MCF 10A (cell line): Measurements from ENCODE around the gene SHC2. TPM values are rescaled to one million over a fixed set of nuclear protein-coding genes. Genes with fewer than 3 reads are reported as not detected.

Experiments
- BruUV-seq: library from RNA; stranded (reverse); fragments of 400-500 nt; replicated peaks from 2 replicates; lab custom pipeline; 2021; lab: Mats Ljungman, UMichigan
- CTCF ChIA-PET: fragments of 300-600 bp; sonication (Branson Sonifier 250); formaldehyde crosslinking; extraction: SDS; loops from one replicate; lab custom pipeline; 2021; ENCODE audit warnings: antibody characterized with exemption, inconsistent platforms; lab: Yijun Ruan, JAX
- POLR2A ChIA-PET: fragments of 300-600, 350-650 bp; sonication (Branson Sonifier 250); formaldehyde crosslinking; extraction: SDS; loops from one replicate; lab custom pipeline; 2020; ENCODE audit warnings: antibody characterized with exemption, inconsistent platforms; lab: Yijun Ruan, JAX
- DNase-seq: peaks from one replicate; pipeline ENCODE4 v3.0.0-alpha.2; 2018; ENCODE audit not compliant: unreplicated experiment
- H3K27ac Mint-ChIP-seq: one replicate; pipeline ENCODE4 v1.8.0; 2022; ENCODE audit warnings: mild to moderate bottlenecking, low read depth, mixed read lengths; ENCODE audit not compliant: unreplicated experiment
- H3K27me3 Mint-ChIP-seq: one replicate; pipeline ENCODE4 v1.8.0; 2022; ENCODE audit warnings: mixed read lengths; ENCODE audit not compliant: insufficient read depth, unreplicated experiment
- H3K36me3 Mint-ChIP-seq: one replicate; pipeline ENCODE4 v1.8.0; 2022; ENCODE audit warnings: mild to moderate bottlenecking, moderate library complexity, mixed read lengths; ENCODE audit not compliant: insufficient read depth, unreplicated experiment
- H3K4me1 Mint-ChIP-seq: one replicate; pipeline ENCODE4 v1.8.0; 2022; ENCODE audit warnings: mixed read lengths; ENCODE audit not compliant: insufficient read depth, unreplicated experiment
- H3K4me3 Mint-ChIP-seq: one replicate; pipeline ENCODE4 v1.8.0; 2022; ENCODE audit warnings: mild to moderate bottlenecking, moderate library complexity, mixed read lengths; ENCODE audit not compliant: unreplicated experiment
- H3K9me3 Mint-ChIP-seq: one replicate; pipeline ENCODE4 v1.8.0; 2022; ENCODE audit warnings: mixed read lengths; ENCODE audit not compliant: unreplicated experiment
- intact Hi-C: fragments of 100-400 bp; cut with micrococcal nuclease; formaldehyde crosslinking; loops from 2 replicates; pipeline ENCODE4 v1.14.1; 2022
- total RNA-seq: library from RNA; stranded (reverse); gene quantifications from 2 replicates; pipeline ENCODE4 v1.2.3, GENCODE V29; 2022
- TF ChIP-seq, protein P1 (sequence below): fragments of 200-600 bp; IDR thresholded peaks from one replicate; pipeline ENCODE4 v1.8.0; 2022; ENCODE audit warnings: antibody characterized with exemption, mild to moderate bottlenecking; ENCODE audit not compliant: unreplicated experiment

Gene SHC2
- total RNA-seq, 1 experiment from 2014 or later = 0.77 TPM

DNA sequence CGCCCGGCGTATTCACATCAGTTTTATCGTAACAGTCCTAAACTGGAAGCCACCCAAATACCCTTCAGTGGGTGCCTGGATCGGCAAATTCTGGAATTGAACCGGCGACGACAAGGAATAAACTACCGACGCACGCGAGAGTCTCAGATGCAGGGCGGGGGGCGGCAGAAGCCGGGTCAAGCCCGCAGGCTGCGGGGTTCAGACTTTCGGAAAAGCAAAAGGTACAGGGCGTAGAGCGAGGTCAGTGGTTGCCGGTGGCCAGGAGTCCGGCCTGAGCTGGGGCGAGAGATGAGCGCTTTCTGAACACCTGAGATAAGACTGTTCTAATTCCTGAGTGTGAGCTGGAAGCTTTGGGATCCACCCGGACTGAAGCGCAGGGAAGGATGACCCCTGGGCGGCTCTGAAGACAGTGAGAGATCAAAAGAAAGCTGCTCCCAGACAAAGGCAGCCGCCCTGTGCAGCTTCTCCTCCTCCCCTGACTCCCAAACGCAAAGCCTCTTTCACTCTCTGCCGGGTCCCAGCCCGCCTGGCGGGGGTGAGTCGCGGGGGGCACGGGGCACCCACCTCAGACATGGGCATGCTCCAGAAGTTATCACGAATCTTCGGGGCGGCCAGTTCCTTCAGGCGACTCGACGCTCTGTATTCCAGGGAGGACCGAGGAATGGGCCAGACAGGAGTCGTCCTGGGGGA, 90.0 kb downstream of the SHC2 start:
- POLR2A ChIA-PET = no interaction called here
- Mint-ChIP-seq H3K36me3 (no peaks in the 10 kb centered on the region), H3K9me3 (no peaks in the 10 kb centered on the region), H3K4me1 (peaks cover 10% of the 10 kb centered on the region), H3K27ac (no peak overlapping the region), H3K4me3 (no peak overlapping the region), H3K27me3 (peaks cover 30% of the 10 kb centered on the region)
- intact Hi-C loops = no loop called here
- no peak for DNase-seq
- CTCF ChIA-PET = no interaction called here
- TF ChIP-seq, protein P1, sequence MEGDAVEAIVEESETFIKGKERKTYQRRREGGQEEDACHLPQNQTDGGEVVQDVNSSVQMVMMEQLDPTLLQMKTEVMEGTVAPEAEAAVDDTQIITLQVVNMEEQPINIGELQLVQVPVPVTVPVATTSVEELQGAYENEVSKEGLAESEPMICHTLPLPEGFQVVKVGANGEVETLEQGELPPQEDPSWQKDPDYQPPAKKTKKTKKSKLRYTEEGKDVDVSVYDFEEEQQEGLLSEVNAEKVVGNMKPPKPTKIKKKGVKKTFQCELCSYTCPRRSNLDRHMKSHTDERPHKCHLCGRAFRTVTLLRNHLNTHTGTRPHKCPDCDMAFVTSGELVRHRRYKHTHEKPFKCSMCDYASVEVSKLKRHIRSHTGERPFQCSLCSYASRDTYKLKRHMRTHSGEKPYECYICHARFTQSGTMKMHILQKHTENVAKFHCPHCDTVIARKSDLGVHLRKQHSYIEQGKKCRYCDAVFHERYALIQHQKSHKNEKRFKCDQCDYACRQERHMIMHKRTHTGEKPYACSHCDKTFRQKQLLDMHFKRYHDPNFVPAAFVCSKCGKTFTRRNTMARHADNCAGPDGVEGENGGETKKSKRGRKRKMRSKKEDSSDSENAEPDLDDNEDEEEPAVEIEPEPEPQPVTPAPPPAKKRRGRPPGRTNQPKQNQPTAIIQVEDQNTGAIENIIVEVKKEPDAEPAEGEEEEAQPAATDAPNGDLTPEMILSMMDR = no peak
- no TSS peak for BruUV-seq

DNA sequence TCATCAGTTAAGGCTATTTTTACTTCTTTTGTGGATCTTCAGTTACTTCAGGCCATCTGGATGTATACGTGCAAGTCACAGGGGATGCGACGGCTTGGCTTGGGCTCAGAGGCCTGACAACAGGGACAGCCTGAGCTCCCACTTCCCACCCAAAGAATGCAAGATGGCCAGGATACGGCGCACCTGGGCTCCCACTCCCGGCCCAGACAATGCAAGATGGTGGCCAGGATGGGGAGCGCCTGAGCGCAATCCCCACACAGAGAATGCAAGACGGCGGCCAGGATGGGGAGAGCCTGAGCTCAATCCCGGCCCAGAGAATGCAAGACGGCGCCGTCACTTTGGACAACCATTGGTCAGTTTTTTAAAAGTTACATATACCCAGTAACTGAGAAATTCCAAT, 91.0 kb downstream of the SHC2 start:
- ChIA-PET CTCF (no interaction called here), POLR2A (no interaction called here)
- Mint-ChIP-seq H3K4me1 (peaks cover 10% of the 10 kb centered on the region), H3K36me3 (no peaks in the 10 kb centered on the region), H3K27me3 (peaks cover 30% of the 10 kb centered on the region), H3K9me3 (no peaks in the 10 kb centered on the region), H3K27ac (no peak overlapping the region), H3K4me3 (no peak overlapping the region)
- intact Hi-C loops = no loop called here
- DNase-seq = no peak
- BruUV-seq = no TSS peak
- TF ChIP-seq, protein P1 = no peak

DNA sequence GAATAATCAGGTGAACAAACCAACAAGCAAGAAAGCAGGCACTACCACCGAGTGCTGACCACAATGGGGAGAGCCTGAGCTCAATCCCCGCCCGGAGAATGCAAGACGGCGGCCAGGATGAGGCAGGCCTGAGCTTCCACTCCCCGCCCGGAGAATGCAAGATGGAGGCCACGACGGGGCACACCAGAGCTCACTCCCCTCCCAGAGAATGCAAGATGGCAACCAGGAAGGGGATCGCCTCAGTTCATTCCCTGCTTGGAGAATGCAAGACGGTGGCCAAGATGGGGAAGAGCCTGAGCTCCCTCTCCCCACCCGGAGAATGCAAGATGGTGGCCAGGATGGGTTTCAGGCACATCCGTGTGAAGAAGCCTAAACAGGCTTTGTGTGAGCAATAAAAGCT, 91.6 kb downstream of the SHC2 start:
- DNase-seq = no peak
- Mint-ChIP-seq H3K9me3 (no peaks in the 10 kb centered on the region), H3K4me1 (peaks cover 10% of the 10 kb centered on the region), H3K27me3 (peaks cover 30% of the 10 kb centered on the region), H3K4me3 (no peak overlapping the region), H3K27ac (no peak overlapping the region), H3K36me3 (no peaks in the 10 kb centered on the region)
- CTCF ChIA-PET = interaction anchor here (1.0 kb wide), 1 partner anchor 102 kb away, joined by 4 read pairs; no protein-coding TSS in a partner anchor
- TF ChIP-seq, protein P1 = no peak
- intact Hi-C loops = no loop called here
- POLR2A ChIA-PET = no interaction called here
- BruUV-seq = no TSS peak

DNA sequence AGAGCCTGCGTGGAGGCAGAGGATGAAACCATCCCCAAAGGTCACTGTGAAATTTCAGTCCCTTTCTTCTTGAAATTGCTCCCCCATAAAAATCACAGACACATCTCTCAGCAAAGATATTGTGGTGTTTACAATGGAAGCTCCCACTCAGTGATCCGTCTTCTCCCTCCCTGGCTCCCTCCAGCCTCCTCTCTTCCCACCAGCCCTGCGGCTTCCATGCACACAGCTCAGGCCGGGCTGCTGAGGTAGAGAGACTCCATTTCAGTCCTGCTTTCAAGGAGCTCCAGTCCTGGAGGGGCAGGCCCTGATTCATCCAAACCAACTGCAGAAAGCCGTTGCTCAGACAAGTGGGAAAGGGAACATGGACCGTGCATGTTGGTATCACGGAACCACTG, 92.2 kb downstream of the SHC2 start:
- H3K4me3 Mint-ChIP-seq = no peak overlapping the region
- DNase-seq = no peak
- ChIA-PET POLR2A (no interaction called here), CTCF (interaction anchor here (1.0 kb wide), 1 partner anchor 101 kb away, joined by 4 read pairs; no protein-coding TSS in a partner anchor)
- H3K27me3 Mint-ChIP-seq = peaks cover 30% of the 10 kb centered on the region
- H3K9me3 Mint-ChIP-seq = no peaks in the 10 kb centered on the region
- intact Hi-C loops = no loop called here
- no TSS peak for BruUV-seq
- H3K4me1 Mint-ChIP-seq = peaks cover 5% of the 10 kb centered on the region
- no peak overlapping the region for H3K27ac Mint-ChIP-seq
- TF ChIP-seq, protein P1 = no peak
- no peaks in the 10 kb centered on the region for H3K36me3 Mint-ChIP-seq
